Loucy (cell line): Measurements from ENCODE around the gene BCL11B.
A peak's percentile ranks its signal among the peaks of the same experiment; 100 is the strongest.
"Not testable (repeated sequence)": the region's sequence is repeated elsewhere in the genome, so short reads cannot be mapped to it uniquely, and the experiment has no call there.

Source experiments
- H2AFZ ChIP-seq: fragments of 200-600 bp; sonication (generic); 2 replicates; pipeline ENCODE4 v1.6.0; 2016; ENCODE audit warnings: antibody characterized with exemption, mild to moderate bottlenecking, low read length, moderate library complexity
- H3F3A ChIP-seq: fragments of 200-600 bp; 2 replicates; pipeline ENCODE4 v1.6.0; 2016; ENCODE audit warnings: antibody characterized with exemption, low read depth, mild to moderate bottlenecking
- H3K27me3 ChIP-seq: fragments of 200-600 bp; sonication (generic); 2 replicates; pipeline ENCODE4 v1.6.1; 2014; ENCODE audit warnings: low read length, mild to moderate bottlenecking; ENCODE audit not compliant: insufficient read depth, poor library complexity, severe bottlenecking
- H3K36me3 ChIP-seq: fragments of 200-600 bp; sonication (generic); 2 replicates; pipeline ENCODE4 v1.6.1; 2016; ENCODE audit warnings: low read length; ENCODE audit not compliant: insufficient read depth
- H3K4me1 ChIP-seq: fragments of 200-600 bp; sonication (generic); 2 replicates; pipeline ENCODE4 v1.5.1; 2014; ENCODE audit warnings: low read length, mild to moderate bottlenecking; ENCODE audit not compliant: insufficient read depth, poor library complexity, severe bottlenecking
- H3K4me2 ChIP-seq: fragments of 200-600 bp; sonication (generic); 2 replicates; pipeline ENCODE4 v1.6.0; 2014; ENCODE audit warnings: antibody characterized with exemption, low read length, low read depth, mild to moderate bottlenecking; ENCODE audit not compliant: poor library complexity, severe bottlenecking
- H3K4me3 ChIP-seq: fragments of 200-600 bp; sonication (generic); 2 replicates; pipeline ENCODE4 v1.5.1; 2014; ENCODE audit warnings: low read length, mild to moderate bottlenecking, mixed read lengths; ENCODE audit not compliant: poor library complexity, severe bottlenecking
- H3K79me2 ChIP-seq: fragments of 200-600 bp; sonication (generic); 2 replicates; pipeline ENCODE4 v1.6.1; 2014; ENCODE audit warnings: low read length; ENCODE audit not compliant: insufficient read depth
- H3K9ac ChIP-seq: fragments of 200-600 bp; sonication (generic); 2 replicates; pipeline ENCODE4 v1.6.0; 2014; ENCODE audit warnings: mild to moderate bottlenecking, low read depth, low read length, moderate library complexity; ENCODE audit not compliant: poor library complexity, severe bottlenecking
- H3K9me2 ChIP-seq: fragments of 200-600 bp; sonication (generic); replicated peaks from 2 replicates; pipeline ENCODE4 v1.6.1; 2016; ENCODE audit warnings: low read depth, low read length, mixed read lengths
- H3K9me3 ChIP-seq: fragments of 200-600 bp; sonication (generic); 2 replicates; pipeline ENCODE4 v1.6.1; 2014; ENCODE audit warnings: mild to moderate bottlenecking, antibody characterized with exemption, low read length, low read depth; ENCODE audit not compliant: insufficient read depth
- H4K20me1 ChIP-seq: fragments of 200-600 bp; sonication (generic); 2 replicates; pipeline ENCODE4 v1.6.0; 2014; ENCODE audit warnings: antibody characterized with exemption, low read length, mild to moderate bottlenecking; ENCODE audit not compliant: insufficient read depth, poor library complexity, severe bottlenecking
- CTCF ChIP-seq: fragments of 200-600 bp; sonication (generic); conservative IDR thresholded peaks from 2 replicates; pipeline ENCODE4 v1.5.1; 2014; ENCODE audit warnings: mild to moderate bottlenecking, antibody characterized with exemption, low read length
- EZH2phosphoT487 ChIP-seq: fragments of 200-600 bp; IDR thresholded peaks from 2 replicates; pipeline ENCODE4 v1.6.1; 2018; ENCODE audit warnings: antibody characterized with exemption, mild to moderate bottlenecking, moderate library complexity, borderline replicate concordance

The BCL11B gene

GRCh38 chr14:99229654-99230207, 42.3 kb downstream of the BCL11B start:
- Histone ChIP-seq H3K4me1 (peaks cover 16% of the 10 kb centered on the region), H3K4me3 (no peak overlapping the region), H3K4me2 (peak overlapping the region; percentile 45), H3K9ac (no peak overlapping the region), H2AFZ (no peak overlapping the region), H3K36me3 (peaks cover 52% of the 10 kb centered on the region; the same call in 1 of the 2 replicates), H3K9me2 (no peaks in the 10 kb centered on the region), H3K79me2 (peaks cover 100% of the 10 kb centered on the region), H3K27me3 (no peaks in the 10 kb centered on the region), H4K20me1 (peaks cover 73% of the 10 kb centered on the region), H3F3A (no peaks in the 10 kb centered on the region), H3K9me3 (no peaks in the 10 kb centered on the region)
- no peak for TF ChIP-seq EZH2phosphoT487
- peak; percentile 24; the same call in 1 of the 2 replicates for TF ChIP-seq CTCF

GRCh38 chr14:99228760-99229159, 43.2 kb downstream of the BCL11B start:
- H3K4me1 ChIP-seq = peaks cover 16% of the 10 kb centered on the region
- peaks cover 56% of the 10 kb centered on the region; the same call in 1 of the 2 replicates for H3K36me3 ChIP-seq
- H3K9ac ChIP-seq, H3F3A ChIP-seq, H3K9me3 ChIP-seq, H3K27me3 ChIP-seq, H2AFZ ChIP-seq, H3K4me3 ChIP-seq, H3K9me2 ChIP-seq, H3K4me2 ChIP-seq: not testable (repeated sequence)
- H4K20me1 ChIP-seq = peaks cover 78% of the 10 kb centered on the region
- peaks cover 100% of the 10 kb centered on the region for H3K79me2 ChIP-seq

- H3K4me2 ChIP-seq = no peak overlapping the region
- peaks cover 16% of the 10 kb centered on the region for H3K4me1 ChIP-seq
- H3F3A ChIP-seq = no peaks in the 10 kb centered on the region
- H3K9me3 ChIP-seq = no peaks in the 10 kb centered on the region
- H3K9me2 ChIP-seq = no peaks in the 10 kb centered on the region
- H3K36me3 ChIP-seq = peaks cover 72% of the 10 kb centered on the region; the same call in 1 of the 2 replicates
- no peak for TF ChIP-seq EZH2phosphoT487
- TF ChIP-seq CTCF = no peak
- no peak overlapping the region for H3K9ac ChIP-seq
- no peak overlapping the region for H3K4me3 ChIP-seq
- H3K79me2 ChIP-seq = peaks cover 100% of the 10 kb centered on the region
- H3K27me3 ChIP-seq = no peaks in the 10 kb centered on the region
- H2AFZ ChIP-seq = no peak overlapping the region
- peaks cover 78% of the 10 kb centered on the region for H4K20me1 ChIP-seq
These were observed 45.3 kb downstream of the BCL11B start for GRCh38 chr14:99226687-99227086.
